ENCODE measurements around the gene CRACR2B.

Gene CRACR2B

DNA sequence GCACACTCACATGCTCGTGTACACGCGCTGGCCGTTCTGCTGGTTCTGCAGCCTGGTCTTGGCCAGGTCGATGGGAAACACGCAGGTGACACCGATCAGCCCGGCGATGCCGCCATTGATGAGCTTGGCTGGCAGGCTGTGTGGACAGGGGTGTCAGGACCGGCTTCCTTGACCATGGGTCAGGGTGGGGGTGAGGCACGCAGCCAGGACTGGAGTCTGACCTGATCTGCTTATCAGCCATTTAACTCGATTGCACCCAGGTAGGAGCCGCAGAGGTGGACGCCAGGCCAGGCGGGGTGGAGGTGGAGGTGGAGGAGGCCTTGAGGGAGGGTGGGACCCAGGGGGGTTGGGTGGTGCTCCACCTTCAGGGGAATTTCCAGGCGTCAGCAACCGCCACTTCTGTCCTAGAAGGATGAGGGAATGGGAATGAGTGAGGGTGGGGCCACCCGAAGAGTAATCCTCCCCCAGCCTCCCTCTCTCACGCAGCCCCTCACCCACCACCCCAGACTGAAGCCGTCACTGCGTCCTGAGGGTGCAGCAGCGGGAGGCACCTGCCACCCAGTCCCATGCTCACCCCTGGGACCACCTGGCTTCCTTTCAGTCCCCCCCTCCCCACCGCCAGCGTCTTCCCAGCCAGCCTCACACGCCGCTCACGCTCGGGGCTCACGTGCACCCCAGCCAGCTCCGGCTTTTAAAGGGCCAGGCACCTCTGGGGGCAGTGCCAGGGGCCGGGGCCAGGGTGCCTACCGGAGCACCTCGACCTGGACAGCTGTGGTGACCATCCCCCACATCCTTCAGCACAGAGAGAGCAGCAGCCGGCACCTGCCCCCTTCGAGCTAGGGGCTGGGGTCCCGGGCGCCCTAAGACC, 32.7 kb upstream of the CRACR2B start (continued):
- TF ChIP-seq, protein P1, sequence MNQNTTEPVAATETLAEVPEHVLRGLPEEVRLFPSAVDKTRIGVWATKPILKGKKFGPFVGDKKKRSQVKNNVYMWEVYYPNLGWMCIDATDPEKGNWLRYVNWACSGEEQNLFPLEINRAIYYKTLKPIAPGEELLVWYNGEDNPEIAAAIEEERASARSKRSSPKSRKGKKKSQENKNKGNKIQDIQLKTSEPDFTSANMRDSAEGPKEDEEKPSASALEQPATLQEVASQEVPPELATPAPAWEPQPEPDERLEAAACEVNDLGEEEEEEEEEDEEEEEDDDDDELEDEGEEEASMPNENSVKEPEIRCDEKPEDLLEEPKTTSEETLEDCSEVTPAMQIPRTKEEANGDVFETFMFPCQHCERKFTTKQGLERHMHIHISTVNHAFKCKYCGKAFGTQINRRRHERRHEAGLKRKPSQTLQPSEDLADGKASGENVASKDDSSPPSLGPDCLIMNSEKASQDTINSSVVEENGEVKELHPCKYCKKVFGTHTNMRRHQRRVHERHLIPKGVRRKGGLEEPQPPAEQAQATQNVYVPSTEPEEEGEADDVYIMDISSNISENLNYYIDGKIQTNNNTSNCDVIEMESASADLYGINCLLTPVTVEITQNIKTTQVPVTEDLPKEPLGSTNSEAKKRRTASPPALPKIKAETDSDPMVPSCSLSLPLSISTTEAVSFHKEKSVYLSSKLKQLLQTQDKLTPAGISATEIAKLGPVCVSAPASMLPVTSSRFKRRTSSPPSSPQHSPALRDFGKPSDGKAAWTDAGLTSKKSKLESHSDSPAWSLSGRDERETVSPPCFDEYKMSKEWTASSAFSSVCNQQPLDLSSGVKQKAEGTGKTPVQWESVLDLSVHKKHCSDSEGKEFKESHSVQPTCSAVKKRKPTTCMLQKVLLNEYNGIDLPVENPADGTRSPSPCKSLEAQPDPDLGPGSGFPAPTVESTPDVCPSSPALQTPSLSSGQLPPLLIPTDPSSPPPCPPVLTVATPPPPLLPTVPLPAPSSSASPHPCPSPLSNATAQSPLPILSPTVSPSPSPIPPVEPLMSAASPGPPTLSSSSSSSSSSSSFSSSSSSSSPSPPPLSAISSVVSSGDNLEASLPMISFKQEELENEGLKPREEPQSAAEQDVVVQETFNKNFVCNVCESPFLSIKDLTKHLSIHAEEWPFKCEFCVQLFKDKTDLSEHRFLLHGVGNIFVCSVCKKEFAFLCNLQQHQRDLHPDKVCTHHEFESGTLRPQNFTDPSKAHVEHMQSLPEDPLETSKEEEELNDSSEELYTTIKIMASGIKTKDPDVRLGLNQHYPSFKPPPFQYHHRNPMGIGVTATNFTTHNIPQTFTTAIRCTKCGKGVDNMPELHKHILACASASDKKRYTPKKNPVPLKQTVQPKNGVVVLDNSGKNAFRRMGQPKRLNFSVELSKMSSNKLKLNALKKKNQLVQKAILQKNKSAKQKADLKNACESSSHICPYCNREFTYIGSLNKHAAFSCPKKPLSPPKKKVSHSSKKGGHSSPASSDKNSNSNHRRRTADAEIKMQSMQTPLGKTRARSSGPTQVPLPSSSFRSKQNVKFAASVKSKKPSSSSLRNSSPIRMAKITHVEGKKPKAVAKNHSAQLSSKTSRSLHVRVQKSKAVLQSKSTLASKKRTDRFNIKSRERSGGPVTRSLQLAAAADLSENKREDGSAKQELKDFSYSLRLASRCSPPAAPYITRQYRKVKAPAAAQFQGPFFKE (tag by site-specific recombination; IDR thresholded peaks at IDR 0.05; ENCODE audit: borderline replicate concordance): no peak
- TF ChIP-seq ZNF561 (tag by site-specific recombination; IDR thresholded peaks at IDR 0.05; ENCODE audit: borderline replicate concordance) (no peak), ZBTB48 (tag by site-specific recombination; IDR thresholded peaks at IDR 0.05) (peak; percentile 25; the same call in 1 of the 2 replicates), ZFP41 (tag by site-specific recombination; IDR thresholded peaks at IDR 0.05; ENCODE audit: borderline replicate concordance) (no peak), KLF8 (tag by site-specific recombination; IDR thresholded peaks at IDR 0.05) (no peak), ZNF530 (tag by site-specific recombination; IDR thresholded peaks at IDR 0.05; ENCODE audit: low read depth) (no peak), HOXA7 (CRISPR knock-in tag; IDR thresholded peaks at IDR 0.05; ENCODE audit: borderline replicate concordance) (no peak), ZNF138 (tag by site-specific recombination; IDR thresholded peaks at IDR 0.05; ENCODE audit: borderline replicate concordance) (no peak), PRDM1 (tag by site-specific recombination; IDR thresholded peaks at IDR 0.05) (no peak), ZNF76 (tag by site-specific recombination; IDR thresholded peaks at IDR 0.05; ENCODE audit: borderline replicate concordance, low read depth) (no peak), ZNF311 (tag by site-specific recombination; IDR thresholded peaks at IDR 0.05; ENCODE audit: borderline replicate concordance) (no peak), SCRT1 (tag by site-specific recombination; IDR thresholded peaks at IDR 0.05; ENCODE audit: borderline replicate concordance) (no peak), ZNF202 (tag by site-specific recombination; IDR thresholded peaks at IDR 0.05; ENCODE audit: borderline replicate concordance) (no peak), ZNF433 (tag by site-specific recombination; IDR thresholded peaks at IDR 0.05; ENCODE audit: low read depth) (no peak), ZBTB21 (tag by site-specific recombination; IDR thresholded peaks at IDR 0.05) (no peak), TCF7L2 (IDR thresholded peaks at IDR 0.05; ENCODE audit: borderline replicate concordance, low read depth, low read length) (no peak), ZNF596 (tag by site-specific recombination; IDR thresholded peaks at IDR 0.05) (no peak), OSR2 (tag by site-specific recombination; IDR thresholded peaks at IDR 0.05) (no peak)
- TF ChIP-seq, protein P2, sequence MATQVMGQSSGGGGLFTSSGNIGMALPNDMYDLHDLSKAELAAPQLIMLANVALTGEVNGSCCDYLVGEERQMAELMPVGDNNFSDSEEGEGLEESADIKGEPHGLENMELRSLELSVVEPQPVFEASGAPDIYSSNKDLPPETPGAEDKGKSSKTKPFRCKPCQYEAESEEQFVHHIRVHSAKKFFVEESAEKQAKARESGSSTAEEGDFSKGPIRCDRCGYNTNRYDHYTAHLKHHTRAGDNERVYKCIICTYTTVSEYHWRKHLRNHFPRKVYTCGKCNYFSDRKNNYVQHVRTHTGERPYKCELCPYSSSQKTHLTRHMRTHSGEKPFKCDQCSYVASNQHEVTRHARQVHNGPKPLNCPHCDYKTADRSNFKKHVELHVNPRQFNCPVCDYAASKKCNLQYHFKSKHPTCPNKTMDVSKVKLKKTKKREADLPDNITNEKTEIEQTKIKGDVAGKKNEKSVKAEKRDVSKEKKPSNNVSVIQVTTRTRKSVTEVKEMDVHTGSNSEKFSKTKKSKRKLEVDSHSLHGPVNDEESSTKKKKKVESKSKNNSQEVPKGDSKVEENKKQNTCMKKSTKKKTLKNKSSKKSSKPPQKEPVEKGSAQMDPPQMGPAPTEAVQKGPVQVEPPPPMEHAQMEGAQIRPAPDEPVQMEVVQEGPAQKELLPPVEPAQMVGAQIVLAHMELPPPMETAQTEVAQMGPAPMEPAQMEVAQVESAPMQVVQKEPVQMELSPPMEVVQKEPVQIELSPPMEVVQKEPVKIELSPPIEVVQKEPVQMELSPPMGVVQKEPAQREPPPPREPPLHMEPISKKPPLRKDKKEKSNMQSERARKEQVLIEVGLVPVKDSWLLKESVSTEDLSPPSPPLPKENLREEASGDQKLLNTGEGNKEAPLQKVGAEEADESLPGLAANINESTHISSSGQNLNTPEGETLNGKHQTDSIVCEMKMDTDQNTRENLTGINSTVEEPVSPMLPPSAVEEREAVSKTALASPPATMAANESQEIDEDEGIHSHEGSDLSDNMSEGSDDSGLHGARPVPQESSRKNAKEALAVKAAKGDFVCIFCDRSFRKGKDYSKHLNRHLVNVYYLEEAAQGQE (tag by site-specific recombination; IDR thresholded peaks at IDR 0.05): no peak
- TF ChIP-seq, protein P3, sequence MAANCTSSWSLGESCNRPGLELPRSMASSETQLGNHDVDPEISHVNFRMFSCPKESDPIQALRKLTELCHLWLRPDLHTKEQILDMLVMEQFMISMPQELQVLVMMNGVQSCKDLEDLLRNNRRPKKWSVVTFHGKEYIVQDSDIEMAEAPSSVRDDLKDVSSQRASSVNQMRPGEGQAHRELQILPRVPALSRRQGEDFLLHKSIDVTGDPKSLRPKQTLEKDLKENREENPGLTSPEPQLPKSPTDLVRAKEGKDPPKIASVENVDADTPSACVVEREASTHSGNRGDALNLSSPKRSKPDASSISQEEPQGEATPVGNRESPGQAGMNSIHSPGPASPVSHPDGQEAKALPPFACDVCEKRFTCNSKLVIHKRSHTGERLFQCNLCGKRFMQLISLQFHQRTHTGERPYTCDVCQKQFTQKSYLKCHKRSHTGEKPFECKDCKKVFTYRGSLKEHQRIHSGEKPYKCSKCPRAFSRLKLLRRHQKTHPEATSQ (tag by site-specific recombination; IDR thresholded peaks at IDR 0.05): no peak
- TF ChIP-seq, protein P4, sequence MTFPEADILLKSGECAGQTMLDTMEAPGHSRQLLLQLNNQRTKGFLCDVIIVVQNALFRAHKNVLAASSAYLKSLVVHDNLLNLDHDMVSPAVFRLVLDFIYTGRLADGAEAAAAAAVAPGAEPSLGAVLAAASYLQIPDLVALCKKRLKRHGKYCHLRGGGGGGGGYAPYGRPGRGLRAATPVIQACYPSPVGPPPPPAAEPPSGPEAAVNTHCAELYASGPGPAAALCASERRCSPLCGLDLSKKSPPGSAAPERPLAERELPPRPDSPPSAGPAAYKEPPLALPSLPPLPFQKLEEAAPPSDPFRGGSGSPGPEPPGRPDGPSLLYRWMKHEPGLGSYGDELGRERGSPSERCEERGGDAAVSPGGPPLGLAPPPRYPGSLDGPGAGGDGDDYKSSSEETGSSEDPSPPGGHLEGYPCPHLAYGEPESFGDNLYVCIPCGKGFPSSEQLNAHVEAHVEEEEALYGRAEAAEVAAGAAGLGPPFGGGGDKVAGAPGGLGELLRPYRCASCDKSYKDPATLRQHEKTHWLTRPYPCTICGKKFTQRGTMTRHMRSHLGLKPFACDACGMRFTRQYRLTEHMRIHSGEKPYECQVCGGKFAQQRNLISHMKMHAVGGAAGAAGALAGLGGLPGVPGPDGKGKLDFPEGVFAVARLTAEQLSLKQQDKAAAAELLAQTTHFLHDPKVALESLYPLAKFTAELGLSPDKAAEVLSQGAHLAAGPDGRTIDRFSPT (tag by site-specific recombination; IDR thresholded peaks at IDR 0.05): peak; percentile 52; the same call in 1 of the 2 replicates
- TF ChIP-seq, protein P5, sequence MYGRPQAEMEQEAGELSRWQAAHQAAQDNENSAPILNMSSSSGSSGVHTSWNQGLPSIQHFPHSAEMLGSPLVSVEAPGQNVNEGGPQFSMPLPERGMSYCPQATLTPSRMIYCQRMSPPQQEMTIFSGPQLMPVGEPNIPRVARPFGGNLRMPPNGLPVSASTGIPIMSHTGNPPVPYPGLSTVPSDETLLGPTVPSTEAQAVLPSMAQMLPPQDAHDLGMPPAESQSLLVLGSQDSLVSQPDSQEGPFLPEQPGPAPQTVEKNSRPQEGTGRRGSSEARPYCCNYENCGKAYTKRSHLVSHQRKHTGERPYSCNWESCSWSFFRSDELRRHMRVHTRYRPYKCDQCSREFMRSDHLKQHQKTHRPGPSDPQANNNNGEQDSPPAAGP (tag by site-specific recombination; IDR thresholded peaks at IDR 0.05): no peak
- TF ChIP-seq, protein P6, sequence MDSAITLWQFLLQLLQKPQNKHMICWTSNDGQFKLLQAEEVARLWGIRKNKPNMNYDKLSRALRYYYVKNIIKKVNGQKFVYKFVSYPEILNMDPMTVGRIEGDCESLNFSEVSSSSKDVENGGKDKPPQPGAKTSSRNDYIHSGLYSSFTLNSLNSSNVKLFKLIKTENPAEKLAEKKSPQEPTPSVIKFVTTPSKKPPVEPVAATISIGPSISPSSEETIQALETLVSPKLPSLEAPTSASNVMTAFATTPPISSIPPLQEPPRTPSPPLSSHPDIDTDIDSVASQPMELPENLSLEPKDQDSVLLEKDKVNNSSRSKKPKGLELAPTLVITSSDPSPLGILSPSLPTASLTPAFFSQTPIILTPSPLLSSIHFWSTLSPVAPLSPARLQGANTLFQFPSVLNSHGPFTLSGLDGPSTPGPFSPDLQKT (IDR thresholded peaks at IDR 0.05; ENCODE audit: borderline replicate concordance, low read depth, low read length): no peak

All from HEK293 (cell line).